H9 (cell line): ENCODE measurements around the gene WDR48. TPM values are rescaled to one million over a fixed set of nuclear protein-coding genes. Genes with fewer than 3 reads are reported as not detected.

Source experiments
- DNase-seq: peaks from one replicate; pipeline ENCODE4 v3.0.0-alpha.2; 2017
- H2AFZ ChIP-seq: one replicate; pipeline ENCODE4 v1.6.1; 2013; ENCODE audit warnings: mild to moderate bottlenecking, low read length, control low read depth, moderate library complexity
- H2AK5ac ChIP-seq: 2 replicates; pipeline ENCODE4 v1.6.1; 2013; ENCODE audit warnings: low read length, control low read depth, mixed read lengths; ENCODE audit not compliant: insufficient read length
- H2BK120ac ChIP-seq: one replicate; pipeline ENCODE4 v1.6.1; 2013; ENCODE audit warnings: low read depth, mild to moderate bottlenecking, low read length, control low read depth, inconsistent platforms; ENCODE audit not compliant: poor library complexity, severe bottlenecking
- H2BK12ac ChIP-seq: 2 replicates; pipeline ENCODE4 v1.6.1; 2013; ENCODE audit warnings: low read length, control low read depth, mixed read lengths, low read depth; ENCODE audit not compliant: insufficient read length
- H2BK15ac ChIP-seq: 2 replicates; pipeline ENCODE4 v1.6.1; 2013; ENCODE audit warnings: low read depth, low read length, control low read depth
- H2BK20ac ChIP-seq: one replicate; pipeline ENCODE4 v1.6.1; 2013; ENCODE audit warnings: low read depth, mild to moderate bottlenecking, low read length, control low read depth, inconsistent platforms; ENCODE audit not compliant: poor library complexity, severe bottlenecking
- H2BK5ac ChIP-seq: 2 replicates; pipeline ENCODE4 v1.6.1; 2013; ENCODE audit warnings: low read length, control low read depth, mixed read lengths; ENCODE audit not compliant: insufficient read length
- H3K14ac ChIP-seq: 2 replicates; pipeline ENCODE4 v1.6.1; 2013; ENCODE audit warnings: low read length, control low read depth; ENCODE audit not compliant: insufficient read depth
- H3K18ac ChIP-seq: 2 replicates; pipeline ENCODE4 v1.6.1; 2013; ENCODE audit warnings: low read depth, mild to moderate bottlenecking, mixed read lengths, low read length, control low read depth; ENCODE audit not compliant: insufficient read length
- H3K23ac ChIP-seq: 2 replicates; pipeline ENCODE4 v1.6.1; 2013; ENCODE audit warnings: low read length, control low read depth, mixed read lengths, low read depth; ENCODE audit not compliant: insufficient read length
- H3K23me2 ChIP-seq: 2 replicates; pipeline ENCODE4 v1.6.1; 2013; ENCODE audit warnings: low read depth, mild to moderate bottlenecking, mixed read lengths, low read length, control low read depth; ENCODE audit not compliant: insufficient read length, poor library complexity, severe bottlenecking
- H3K27ac ChIP-seq: 2 replicates; pipeline ENCODE4 v1.5.1; 2013; ENCODE audit warnings: low read length, control low read depth, mixed read lengths, low read depth; ENCODE audit not compliant: insufficient read length
- H3K27me3 ChIP-seq: 2 replicates; pipeline ENCODE4 v1.6.1; 2013; ENCODE audit warnings: low read length, control low read depth, inconsistent platforms; ENCODE audit not compliant: insufficient read depth
- H3K4ac ChIP-seq: 2 replicates; pipeline ENCODE4 v1.6.1; 2013; ENCODE audit warnings: low read depth, mild to moderate bottlenecking, control low read depth, inconsistent platforms, low read length, moderate library complexity
- H3K4me1 ChIP-seq: 2 replicates; pipeline ENCODE4 v1.6.1; 2013; ENCODE audit warnings: low read length, control low read depth, inconsistent platforms; ENCODE audit not compliant: insufficient read depth
- H3K4me2 ChIP-seq: 2 replicates; pipeline ENCODE4 v1.6.1; 2013; ENCODE audit warnings: low read length, control low read depth, mixed read lengths; ENCODE audit not compliant: insufficient read length, insufficient read depth
- H3K56ac ChIP-seq: 2 replicates; pipeline ENCODE4 v1.6.1; 2013; ENCODE audit warnings: low read depth, mild to moderate bottlenecking, mixed read lengths, low read length, control low read depth; ENCODE audit not compliant: insufficient read length
- H3K79me1 ChIP-seq: 2 replicates; pipeline ENCODE4 v1.6.1; 2013; ENCODE audit warnings: low read depth, mild to moderate bottlenecking, moderate library complexity, low read length, control low read depth, inconsistent platforms; ENCODE audit not compliant: insufficient read depth, poor library complexity, severe bottlenecking
- H3K79me2 ChIP-seq: 2 replicates; pipeline ENCODE4 v1.6.1; 2013; ENCODE audit warnings: low read length, control low read depth, inconsistent platforms; ENCODE audit not compliant: insufficient read depth
- H3K9ac ChIP-seq: 2 replicates; pipeline ENCODE4 v1.6.1; 2013; ENCODE audit warnings: low read length, control low read depth, mixed read lengths; ENCODE audit not compliant: insufficient read length; ENCODE audit errors: extremely low read depth
- H3K9me3 ChIP-seq: one replicate; pipeline ENCODE4 v1.6.1; 2013; ENCODE audit warnings: low read depth, low read length, inconsistent platforms; ENCODE audit not compliant: control insufficient read depth
- H3T11ph ChIP-seq: one replicate; pipeline ENCODE4 v1.6.1; 2013; ENCODE audit warnings: mild to moderate bottlenecking, low read length, control low read depth, inconsistent platforms
- H4K20me1 ChIP-seq: one replicate; pipeline ENCODE4 v1.6.1; 2013; ENCODE audit not compliant: control insufficient read depth, insufficient read length, insufficient read depth
- H4K5ac ChIP-seq: 2 replicates; pipeline ENCODE4 v1.6.1; 2013; ENCODE audit warnings: low read depth, mild to moderate bottlenecking, mixed read lengths, low read length, control low read depth; ENCODE audit not compliant: insufficient read length
- H4K8ac ChIP-seq: replicated peaks from 2 replicates; pipeline ENCODE4 v1.6.1; 2013; ENCODE audit warnings: low read length, control low read depth, mixed read lengths, low read depth; ENCODE audit not compliant: insufficient read length
- H4K91ac ChIP-seq: 2 replicates; pipeline ENCODE4 v1.6.1; 2013; ENCODE audit warnings: low read depth, mild to moderate bottlenecking, moderate library complexity, mixed read lengths, low read length, control low read depth; ENCODE audit not compliant: insufficient read length
- H3K27ac Mint-ChIP-seq, 3 experiments: 2 replicates in 2 of 3; 3 replicates in 1 of 3; pipeline ENCODE4 v1.8.0; 2020 to 2021; ENCODE audit warnings: mixed read lengths in 3 of 3, mild to moderate bottlenecking in 1 of 3, moderate library complexity in 1 of 3
- H3K27me3 Mint-ChIP-seq: 2 replicates; pipeline ENCODE4 v1.8.0; 2021; ENCODE audit warnings: low read depth, mild to moderate bottlenecking, moderate library complexity, mixed read lengths
- H3K36me3 Mint-ChIP-seq, 3 experiments: 2 replicates in 2 of 3; 3 replicates in 1 of 3; pipeline ENCODE4 v1.8.0; 2020 to 2021; ENCODE audit warnings: low read depth in 3 of 3, mixed read lengths in 3 of 3; ENCODE audit not compliant: insufficient read depth in 1 of 3
- H3K4me1 Mint-ChIP-seq, 2 experiments: 2 replicates each; pipeline ENCODE4 v1.8.0; 2020; ENCODE audit warnings: mixed read lengths in 2 of 2
- H3K4me3 Mint-ChIP-seq, 2 experiments: 2 replicates in 1 of 2; 3 replicates in 1 of 2; pipeline ENCODE4 v1.8.0; 2020 to 2021; ENCODE audit warnings: mild to moderate bottlenecking in 2 of 2, mixed read lengths in 2 of 2, moderate library complexity in 1 of 2
- H3K9me3 Mint-ChIP-seq, 2 experiments: 2 replicates in 1 of 2; 3 replicates in 1 of 2; pipeline ENCODE4 v1.8.0; 2020; ENCODE audit warnings: mild to moderate bottlenecking in 2 of 2, mixed read lengths in 2 of 2, moderate library complexity in 1 of 2
- CTCF ChIP-seq: fragments of 200-600 bp; sonication (generic); conservative IDR thresholded peaks from 3 replicates; pipeline ENCODE4 v1.8.0; 2021; ENCODE audit warnings: antibody characterized with exemption, mild to moderate bottlenecking
- total RNA-seq: library from RNA; stranded (reverse); gene quantifications from 2 replicates; pipeline ENCODE4 v1.2.1, GENCODE V29; 2021

The WDR48 gene
- total RNA-seq, 1 experiment from 2014 or later, result 52.7 TPM

GRCh38 chr3:39050029-39050428, 1.8 kb upstream of the WDR48 start:
- no peaks in the 10 kb centered on the region for H3K79me1 ChIP-seq
- H3K27me3 ChIP-seq, result no peaks in the 10 kb centered on the region
- H2BK5ac ChIP-seq, result no peak overlapping the region
- no peak overlapping the region for H2BK120ac ChIP-seq
- no peak overlapping the region for H3K4ac ChIP-seq
- Mint-ChIP-seq H3K27me3 (peaks cover 7% of the 10 kb centered on the region), H3K4me1 (peaks cover 13 to 14% of the 10 kb centered on the region in 2 experiments), H3K4me3 (no peak overlapping the region), H3K36me3 (no peaks in the 10 kb centered on the region), H3K27ac (no peak overlapping the region), H3K9me3 (no peaks in the 10 kb centered on the region)
- H3K4me2 ChIP-seq, result no peak overlapping the region
- H3K23ac ChIP-seq, result no peak overlapping the region
- no peak overlapping the region for H3K18ac ChIP-seq
- no peak overlapping the region for H2BK12ac ChIP-seq
- H2AK5ac ChIP-seq, result no peak overlapping the region
- no peaks in the 10 kb centered on the region for H3K23me2 ChIP-seq
- no peak overlapping the region for H3K56ac ChIP-seq
- H3K9me3 ChIP-seq, result no peaks in the 10 kb centered on the region
- H3K79me2 ChIP-seq, result peaks cover 8% of the 10 kb centered on the region; the same call in 1 of the 2 replicates
- no peak for DNase-seq
- no peak for TF ChIP-seq CTCF
- no peak overlapping the region for H3K9ac ChIP-seq
- no peak overlapping the region for H4K8ac ChIP-seq
- H2AFZ ChIP-seq, result no peak overlapping the region
- H4K91ac ChIP-seq, result no peak overlapping the region
- no peak overlapping the region for H4K5ac ChIP-seq
- no peak overlapping the region for H3K27ac ChIP-seq
- no peaks in the 10 kb centered on the region for H4K20me1 ChIP-seq
- H3T11ph ChIP-seq, result no peak overlapping the region
- no peak overlapping the region for H2BK20ac ChIP-seq
- H3K4me1 ChIP-seq, result no peaks in the 10 kb centered on the region
- no peak overlapping the region for H2BK15ac ChIP-seq
- no peak overlapping the region for H3K14ac ChIP-seq
